Spleen (tissue), 11 donors: ENCODE results near the gene NYAP1. TPM values are rescaled to one million over a fixed set of nuclear protein-coding genes. Genes with fewer than 3 reads are reported as not detected.

Experiments
- DNase-seq: peaks from one replicate; pipeline ENCODE4 v3.0.0-alpha.2; 2020
- H3K27ac ChIP-seq, 8 donors: fragments of 200-600 bp; sonication (generic) in 7 of 8; 1 replicate in 4 of 8; 2 replicates in 4 of 8; pipeline versions ENCODE4 v1.5.0 to v1.8.0; 2016 to 2021; ENCODE audit warnings: inconsistent platforms in 4 of 8, mild to moderate bottlenecking in 4 of 8, moderate library complexity in 1 of 8
- H3K27me3 ChIP-seq, 7 donors: fragments of 200-600 bp; sonication (generic) in 6 of 7; replicated peaks in 1 of 7; 1 replicate in 4 of 7; 2 replicates in 3 of 7; pipeline versions ENCODE4 v1.5.0 to v1.8.0; 2016 to 2021; ENCODE audit warnings: inconsistent platforms in 3 of 7, mild to moderate bottlenecking in 1 of 7
- H3K36me3 ChIP-seq, 6 donors: fragments of 200-600 bp; sonication (generic) in 5 of 6; 1 replicate in 4 of 6; 2 replicates in 2 of 6; pipeline versions ENCODE4 v1.5.0 to v1.8.0; 2016 to 2021; ENCODE audit warnings: inconsistent platforms in 2 of 6
- H3K4me1 ChIP-seq, 6 donors: fragments of 200-600 bp; sonication (generic) in 5 of 6; 1 replicate in 3 of 6; 2 replicates in 3 of 6; pipeline versions ENCODE4 v1.5.0 to v1.8.0; 2016 to 2021; ENCODE audit warnings: inconsistent platforms in 3 of 6
- H3K4me3 ChIP-seq, 8 donors: fragments of 200-600 bp; sonication (generic) in 7 of 8; 1 replicate in 4 of 8; 2 replicates in 4 of 8; pipeline versions ENCODE4 v1.5.0 to v1.8.0; 2016 to 2021; ENCODE audit warnings: inconsistent platforms in 4 of 8, mild to moderate bottlenecking in 4 of 8, moderate library complexity in 2 of 8
- H3K9me3 ChIP-seq, 8 donors: fragments of 200-600 bp; sonication (generic) in 7 of 8; 1 replicate in 4 of 8; 2 replicates in 4 of 8; pipeline versions ENCODE4 v1.5.0 to v1.8.0; 2016 to 2021; ENCODE audit warnings: inconsistent platforms in 4 of 8
- CTCF ChIP-seq, 11 experiments: fragments of 200-600 bp in 7 of 11; fragments of 450-650 bp in 4 of 11; sonication (generic) in 4 of 11; IDR thresholded peaks in 8 of 11; conservative IDR thresholded peaks in 3 of 11; 1 replicate in 7 of 11; 2 replicates in 4 of 11; pipeline versions ENCODE4 v1.4.0 to v1.8.0; 2016 to 2021; ENCODE audit warnings: antibody characterized with exemption in 11 of 11, inconsistent platforms in 4 of 11, mild to moderate bottlenecking in 1 of 11
- POLR2A ChIP-seq, 3 donors: fragments of 450-650 bp; IDR thresholded peaks; one replicate each; pipeline ENCODE4 v1.5.1; 2017; ENCODE audit warnings: antibody characterized with exemption in 3 of 3, mild to moderate bottlenecking in 1 of 3
- POLR2AphosphoS5 ChIP-seq, 3 donors: sonication (generic); formaldehyde crosslinking; IDR thresholded peaks; one replicate each; pipeline ENCODE4 v1.5.1; 2017; ENCODE audit warnings: antibody characterized with exemption in 3 of 3
- WGBS, 5 donors: extraction: QIAGEN DNeasy Blood & Tissue Kit in 3 of 5; methylation state at CpG; one replicate each; pipeline versions ENCODE4 v1.1.5 to v1.1.7; 2013 to 2018; 5-methylcytosine and 5-hydroxymethylcytosine counted together
- intact Hi-C: fragments of 100-400 bp; cut with DNase I; formaldehyde crosslinking; loops from one replicate; pipeline ENCODE4 v1.15.0; 2023; ENCODE audit warnings: low total_unique reads
- polyA plus RNA-seq, 3 donors: library from polyadenylated mRNA; stranded (reverse); fragments of 200-250 nt; gene quantifications; one replicate each; pipeline ENCODE4 v1.2.1, GENCODE V29; 2013
- total RNA-seq, 7 donors: library from RNA; depleted of rRNA in 3 of 7; stranded (reverse); fragments of >200 nt in 3 of 7; fragmentation: NEBNext Ultra II Directional in 4 of 7; extraction: Animal tissue kit (Norgen Biotek cat#: 25700) in 4 of 7; gene quantifications; one replicate each; pipeline versions ENCODE4 v1.1.0 to v1.2.1, GENCODE V29; 2016 to 2021
- donor health status: healthy with polysubstance abuse.
- donor health status: DM: no; HTN: no; CAD: no; lungs with moderate emphysema.
- donor health status: DM: no; HTN: no; CAD: no.
- donor health status: Bipolar disorder and iron deficiency.
- donor health status: healthy.
- donor health status: DM: no; HTN: no; CAD: no.
- donor health status: DM: yes; HTN: yes; CAD: no.

Gene NYAP1
- total and polyA plus RNA-seq, 10 donors = 0.07 to 2.1 (median 0.70) TPM; not detected in 1

GRCh38 chr7:100457033-100457432 is 26.7 kb upstream of the NYAP1 start:
- Histone ChIP-seq H3K36me3 (peaks cover 0 to 51% (median 13%) of the 10 kb centered on the region in 6 donors), H3K4me3 (no peak overlapping the region), H3K27me3 (no peaks in the 10 kb centered on the region), H3K27ac (no peak overlapping the region), H3K4me1 (peaks cover 0 to 21% (median 5%) of the 10 kb centered on the region in 6 donors), H3K9me3 (no peaks in the 10 kb centered on the region)
- no peak for DNase-seq
- TF ChIP-seq POLR2AphosphoS5 (IDR thresholded peaks at IDR 0.05) = no peak
- TF ChIP-seq POLR2A (IDR thresholded peaks at IDR 0.05) = no peak
- no peak for TF ChIP-seq CTCF (IDR thresholded peaks at IDR 0.05 in 8 of 11, conservative IDR thresholded peaks at IDR 0.05 in 3 of 11)
- 91 to 98% (median 96%) methylated on average over 6 of the region's 6 CpGs for WGBS, 5 donors
- intact Hi-C loops = no loop called here

- peaks cover 0 to 97% (median 41%) of the 10 kb centered on the region in 6 donors for H3K36me3 ChIP-seq
- H3K4me3 ChIP-seq = no peak within 1 kb of the TSS
- intact Hi-C loops = no loop called here
- no peak for TF ChIP-seq CTCF (IDR thresholded peaks at IDR 0.05 in 8 of 11, conservative IDR thresholded peaks at IDR 0.05 in 3 of 11)
- no peak for TF ChIP-seq POLR2AphosphoS5 (IDR thresholded peaks at IDR 0.05)
- TF ChIP-seq POLR2A (IDR thresholded peaks at IDR 0.05) = no peak
- H3K9me3 ChIP-seq = no peaks in the 10 kb centered on the region
- no peaks in the 10 kb centered on the region for H3K27me3 ChIP-seq
- 77 to 92% (median 85%) methylated on average over 6 to 7 of the region's 7 CpGs for WGBS, 5 donors
- no peak for DNase-seq
- peaks cover 5 to 46% (median 29%) of the 10 kb centered on the region in 6 donors for H3K4me1 ChIP-seq
- no peak within 1 kb of the TSS for H3K27ac ChIP-seq
These were observed 19.5 kb upstream of the NYAP1 start, which contains the start of gene SPACDR for GRCh38 chr7:100464210-100464660. Gene SPACDR, minus strand, starts transcription at chr7:100464260. Its CDS starts 235 bp downstream, at chr7:100464025.

- WGBS, 5 donors = 89 to 97% (median 95%) methylated on average over 2 of the region's 2 CpGs
- H3K9me3 ChIP-seq = no peaks in the 10 kb centered on the region
- no peak overlapping the region for H3K27ac ChIP-seq
- H3K4me3 ChIP-seq = no peak overlapping the region
- DNase-seq = no peak
- peaks cover 0 to 97% (median 39%) of the 10 kb centered on the region in 6 donors for H3K36me3 ChIP-seq
- TF ChIP-seq CTCF (IDR thresholded peaks at IDR 0.05 in 8 of 11, conservative IDR thresholded peaks at IDR 0.05 in 3 of 11) (no peak), POLR2A (IDR thresholded peaks at IDR 0.05) (no peak), POLR2AphosphoS5 (IDR thresholded peaks at IDR 0.05) (no peak)
- intact Hi-C loops = no loop called here
- peaks cover 10 to 52% (median 34%) of the 10 kb centered on the region in 6 donors for H3K4me1 ChIP-seq
- H3K27me3 ChIP-seq = no peaks in the 10 kb centered on the region
These were observed 18.9 kb upstream of the NYAP1 start for GRCh38 chr7:100464791-100465190.

- Histone ChIP-seq H3K36me3 (peaks cover 0 to 97% (median 40%) of the 10 kb centered on the region in 6 donors), H3K4me3 (no peak overlapping the region), H3K4me1 (peaks cover 13 to 57% (median 35%) of the 10 kb centered on the region in 6 donors), H3K9me3 (no peaks in the 10 kb centered on the region), H3K27me3 (no peaks in the 10 kb centered on the region), H3K27ac (peak overlapping the region in 2 of 8 donors; percentile 31 to 60)
- DNase-seq = no peak
- WGBS, 5 donors = 72 to 88% (median 83%) methylated on average over 8 of the region's 8 CpGs
- intact Hi-C loops = no loop called here
- TF ChIP-seq POLR2A (IDR thresholded peaks at IDR 0.05) (no peak), POLR2AphosphoS5 (IDR thresholded peaks at IDR 0.05) (no peak), CTCF (IDR thresholded peaks at IDR 0.05 in 8 of 11, conservative IDR thresholded peaks at IDR 0.05 in 3 of 11) (no peak)
These were observed 18.4 kb upstream of the NYAP1 start for GRCh38 chr7:100465299-100465698.
